SH-SY5Y (cell line): ENCODE results near the gene PREX1.

Experiments
- GATA2 ChIP-seq: IDR thresholded peaks from 2 replicates; pipeline ENCODE4 v1.6.1; 2011; ENCODE audit warnings: mild to moderate bottlenecking, low read depth, low read length
- GATA3 ChIP-seq: IDR thresholded peaks from 2 replicates; pipeline ENCODE4 v1.6.1; 2011; ENCODE audit warnings: low read depth, mild to moderate bottlenecking, low read length, moderate library complexity

PREX1 gene

GRCh38 chr20:48718786-48719578 is 108.8 kb downstream of the PREX1 start:
- no peak for TF ChIP-seq GATA2
- TF ChIP-seq GATA3 = no peak

DNA sequence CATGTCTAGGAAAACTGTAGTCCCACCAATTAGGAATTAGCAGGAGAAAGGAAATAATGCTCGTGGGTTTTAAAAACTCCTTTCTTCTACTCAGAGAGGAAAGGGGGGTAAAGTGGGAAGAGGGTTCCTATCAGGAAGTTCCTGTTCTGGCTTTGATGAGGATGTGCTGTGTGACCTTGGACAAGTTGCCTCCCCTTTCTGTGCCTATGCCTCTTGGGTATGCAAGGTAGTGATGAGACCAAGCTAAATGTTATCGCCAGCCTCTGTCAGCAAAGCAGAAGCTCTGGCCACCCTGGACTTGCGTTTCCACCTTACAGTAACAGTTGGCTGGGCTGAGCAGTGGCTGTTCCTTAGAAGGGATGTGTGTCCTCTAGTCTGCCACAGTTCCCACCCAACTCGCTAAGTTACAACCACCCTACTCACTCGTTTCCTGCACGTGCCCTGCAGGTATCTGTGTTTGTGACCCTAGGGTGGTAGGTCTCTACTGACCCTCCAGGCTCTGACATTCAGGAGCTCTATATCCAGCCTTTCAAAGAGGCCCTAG is 110.0 kb downstream of the PREX1 start:
- TF ChIP-seq GATA3 (no peak), GATA2 (no peak)

DNA sequence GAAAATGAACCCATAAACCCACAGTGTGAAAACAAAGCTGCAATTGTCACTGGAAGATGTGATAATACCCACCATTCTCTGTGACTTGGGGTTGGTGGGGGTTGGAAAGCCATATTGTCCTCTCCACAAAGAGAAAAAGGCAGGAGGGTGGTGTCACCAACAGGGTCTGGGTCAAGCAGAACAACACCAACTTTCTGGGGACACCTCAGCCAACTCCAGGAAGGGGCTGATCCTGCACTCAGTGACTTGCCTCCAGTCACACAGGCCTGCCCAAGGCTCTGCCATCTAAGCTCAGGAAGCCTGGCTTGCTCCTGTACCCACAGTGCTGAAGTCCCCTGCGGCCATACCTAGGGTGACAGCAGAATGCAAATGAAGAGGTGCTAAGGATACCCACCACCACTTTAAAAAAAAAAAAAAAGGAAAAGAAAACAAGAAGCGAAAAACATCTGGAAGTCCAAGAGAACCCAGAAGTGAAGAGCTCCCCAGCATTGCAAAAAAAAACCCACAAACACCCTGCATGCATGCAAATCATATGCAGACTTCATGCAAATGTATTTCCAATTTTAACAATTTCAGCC is 110.6 kb downstream of the PREX1 start:
- TF ChIP-seq GATA2 (no peak), GATA3 (no peak)

DNA sequence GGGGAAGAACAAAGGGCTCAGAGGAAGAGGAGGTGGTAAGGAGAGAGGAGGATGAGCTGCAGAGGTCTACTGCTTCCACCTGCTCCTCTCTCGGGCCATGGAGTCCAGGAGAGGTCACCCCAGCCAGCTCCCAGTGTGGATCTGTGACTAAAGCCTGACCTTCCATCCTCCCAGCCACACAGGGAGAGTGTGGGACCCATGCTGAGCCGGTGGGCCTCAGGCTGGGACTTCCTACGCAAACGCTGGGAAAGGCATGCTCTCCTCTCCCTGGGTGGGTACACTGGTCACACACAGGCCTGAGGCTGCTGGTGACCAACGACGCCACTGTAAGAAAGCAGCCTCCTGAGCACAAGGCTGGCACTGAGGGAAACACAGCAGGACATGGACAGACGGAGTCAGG is 111.3 kb downstream of the PREX1 start:
- no peak for TF ChIP-seq GATA2
- no peak for TF ChIP-seq GATA3

GRCh38 chr20:48716086-48716485 is 111.7 kb downstream of the PREX1 start:
- TF ChIP-seq GATA2 = no peak
- TF ChIP-seq GATA3 = no peak

- TF ChIP-seq GATA2 (no peak), GATA3 (no peak)
Measured at GRCh38 chr20:48714764-48715163, 113.0 kb downstream of the PREX1 start.

- no peak for TF ChIP-seq GATA2
- TF ChIP-seq GATA3 = no peak
Measured at GRCh38 chr20:48711696-48712464, 115.9 kb downstream of the PREX1 start.

- TF ChIP-seq GATA3 = no peak
- no peak for TF ChIP-seq GATA2
Measured at GRCh38 chr20:48711044-48711428, 116.8 kb downstream of the PREX1 start.

- TF ChIP-seq GATA2 (no peak), GATA3 (no peak)
Measured at GRCh38 chr20:48710341-48711043, 117.3 kb downstream of the PREX1 start.

DNA sequence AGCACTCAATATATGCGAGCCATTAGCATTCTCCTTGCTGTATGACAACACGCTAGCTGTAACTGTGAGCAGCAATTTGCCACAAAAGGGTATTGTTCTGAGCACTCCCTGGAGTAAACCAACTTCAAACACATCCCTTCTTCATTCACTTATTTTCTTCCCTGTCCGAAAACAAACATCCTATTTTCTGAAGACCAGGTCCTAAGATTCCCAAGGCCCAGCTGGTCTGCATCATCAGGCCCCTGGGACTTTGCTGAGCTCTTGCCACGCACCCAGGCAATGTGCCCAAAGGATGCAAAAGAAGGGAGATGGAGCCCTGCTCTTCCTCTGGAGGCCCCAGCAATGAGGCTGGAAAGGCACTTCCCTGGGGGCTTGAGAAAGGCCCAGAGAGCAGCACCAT is 118.1 kb downstream of the PREX1 start:
- TF ChIP-seq GATA3 (no peak), GATA2 (no peak)

DNA sequence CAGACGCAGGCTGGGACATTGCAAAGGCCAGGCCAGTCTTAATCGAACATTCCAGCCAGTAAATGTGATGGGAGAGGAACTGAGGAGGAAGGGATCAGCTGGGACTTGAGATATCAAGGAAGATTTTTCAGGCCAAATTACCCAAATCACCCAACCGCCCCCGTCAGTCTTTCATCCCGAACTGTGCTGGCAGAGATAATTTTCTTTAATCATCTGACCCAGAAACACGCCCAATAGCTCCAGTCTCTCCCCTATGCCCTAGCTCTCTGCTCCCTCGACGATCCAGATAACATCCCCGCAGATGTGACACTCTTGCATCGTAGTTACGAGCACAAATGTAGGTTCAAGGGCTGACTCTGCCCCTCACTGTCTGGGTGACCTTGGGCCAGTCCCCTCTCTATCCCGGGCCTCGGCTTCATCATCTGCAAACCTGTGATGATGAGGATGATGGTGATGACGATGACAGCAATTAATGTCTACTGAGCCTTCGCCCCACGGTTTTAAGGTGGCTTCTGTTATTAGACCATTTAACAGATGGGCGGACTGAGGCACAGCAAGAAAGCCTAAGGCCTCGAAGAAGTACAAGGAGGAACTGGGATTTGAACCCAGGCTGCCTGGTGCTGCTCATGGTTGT is 118.6 kb downstream of the PREX1 start:
- no peak for TF ChIP-seq GATA3
- no peak for TF ChIP-seq GATA2

DNA sequence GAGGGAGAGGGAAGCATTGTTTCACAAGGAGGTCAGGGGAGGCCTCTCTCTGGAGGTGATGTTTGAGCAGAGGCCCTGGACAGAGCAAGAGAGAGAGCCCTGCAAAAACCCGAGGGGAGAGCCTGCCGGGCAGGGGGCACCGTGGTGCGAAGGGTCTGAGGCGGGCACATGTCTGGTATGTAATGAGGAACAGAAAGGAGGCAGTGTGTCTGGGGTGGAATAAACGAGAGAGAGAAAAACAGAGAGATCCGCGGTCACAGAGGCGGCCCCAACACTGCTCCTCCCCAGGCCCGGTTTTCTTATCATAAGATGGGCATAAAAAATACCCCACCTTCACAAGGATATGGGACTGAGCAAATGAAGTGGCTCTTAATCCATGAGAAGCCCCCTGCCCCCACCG is 119.2 kb downstream of the PREX1 start:
- no peak for TF ChIP-seq GATA2
- no peak for TF ChIP-seq GATA3

DNA sequence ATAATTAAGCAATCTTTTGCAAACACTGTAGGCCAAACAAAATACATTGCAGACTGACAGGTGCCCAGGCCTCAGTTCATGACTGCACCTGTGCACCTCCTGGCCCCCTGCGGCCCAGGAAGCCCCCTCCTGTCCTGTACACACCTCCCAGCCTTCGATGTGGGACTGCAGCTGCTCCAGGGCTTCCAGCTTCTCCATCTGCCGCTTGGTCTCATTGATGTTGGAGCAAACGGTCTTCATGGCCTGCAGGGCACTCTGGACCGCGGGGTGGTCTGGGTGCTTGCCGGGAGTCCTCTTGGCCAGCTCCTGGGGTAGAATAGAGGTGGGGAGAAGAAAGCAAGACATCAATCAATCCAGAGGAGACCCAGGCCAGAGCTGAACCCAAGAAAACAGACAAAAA is 119.7 kb downstream of the PREX1 start:
- no peak for TF ChIP-seq GATA3
- TF ChIP-seq GATA2 = no peak
